DOHH2 (cell line): ENCODE data around the gene CACNA1D.

Experiments
- EZH2phosphoT487 ChIP-seq: fragments of 200-600 bp; sonication (generic); IDR thresholded peaks from 2 replicates; pipeline ENCODE4 v1.6.1; 2017; ENCODE audit warnings: borderline replicate concordance, mild to moderate bottlenecking, antibody characterized with exemption, low read length, moderate library complexity, mixed read lengths
- TF ChIP-seq, protein P1 (sequence below): fragments of 200-600 bp; sonication (generic); IDR thresholded peaks from one replicate; pipeline ENCODE4 v1.5.1; 2014; ENCODE audit warnings: antibody characterized with exemption, mild to moderate bottlenecking, low read depth, low read length; ENCODE audit not compliant: poor library complexity, severe bottlenecking

DNA sequence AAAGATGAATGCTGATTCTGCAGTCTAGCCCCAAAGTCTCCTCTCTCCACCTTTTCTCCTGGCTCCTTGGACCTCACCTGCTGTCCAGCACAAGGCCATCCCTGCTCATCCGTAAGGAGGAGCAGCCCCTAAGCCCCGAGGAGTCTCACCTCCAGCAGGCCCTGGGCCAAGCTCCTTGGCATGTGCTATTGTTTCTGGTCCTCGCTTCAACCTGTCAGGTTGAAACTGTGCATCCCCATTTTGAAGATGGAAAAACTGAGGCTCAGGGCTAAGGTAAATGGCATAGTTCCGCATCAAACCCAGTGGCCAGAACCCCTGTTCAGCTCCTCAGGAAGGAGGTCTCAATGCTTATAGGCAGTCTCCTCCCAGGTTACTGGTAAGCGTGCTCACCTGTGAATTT is 325.7 kb downstream of the CACNA1D start:
- TF ChIP-seq, protein P1, sequence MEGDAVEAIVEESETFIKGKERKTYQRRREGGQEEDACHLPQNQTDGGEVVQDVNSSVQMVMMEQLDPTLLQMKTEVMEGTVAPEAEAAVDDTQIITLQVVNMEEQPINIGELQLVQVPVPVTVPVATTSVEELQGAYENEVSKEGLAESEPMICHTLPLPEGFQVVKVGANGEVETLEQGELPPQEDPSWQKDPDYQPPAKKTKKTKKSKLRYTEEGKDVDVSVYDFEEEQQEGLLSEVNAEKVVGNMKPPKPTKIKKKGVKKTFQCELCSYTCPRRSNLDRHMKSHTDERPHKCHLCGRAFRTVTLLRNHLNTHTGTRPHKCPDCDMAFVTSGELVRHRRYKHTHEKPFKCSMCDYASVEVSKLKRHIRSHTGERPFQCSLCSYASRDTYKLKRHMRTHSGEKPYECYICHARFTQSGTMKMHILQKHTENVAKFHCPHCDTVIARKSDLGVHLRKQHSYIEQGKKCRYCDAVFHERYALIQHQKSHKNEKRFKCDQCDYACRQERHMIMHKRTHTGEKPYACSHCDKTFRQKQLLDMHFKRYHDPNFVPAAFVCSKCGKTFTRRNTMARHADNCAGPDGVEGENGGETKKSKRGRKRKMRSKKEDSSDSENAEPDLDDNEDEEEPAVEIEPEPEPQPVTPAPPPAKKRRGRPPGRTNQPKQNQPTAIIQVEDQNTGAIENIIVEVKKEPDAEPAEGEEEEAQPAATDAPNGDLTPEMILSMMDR, result no peak
- no peak for TF ChIP-seq EZH2phosphoT487
